ENCODE measurements around the gene MAGI2.
"Not testable (repeated sequence)": the region's sequence is repeated elsewhere in the genome, so short reads cannot be mapped to it uniquely, and the experiment has no call there.

Gene MAGI2

DNA sequence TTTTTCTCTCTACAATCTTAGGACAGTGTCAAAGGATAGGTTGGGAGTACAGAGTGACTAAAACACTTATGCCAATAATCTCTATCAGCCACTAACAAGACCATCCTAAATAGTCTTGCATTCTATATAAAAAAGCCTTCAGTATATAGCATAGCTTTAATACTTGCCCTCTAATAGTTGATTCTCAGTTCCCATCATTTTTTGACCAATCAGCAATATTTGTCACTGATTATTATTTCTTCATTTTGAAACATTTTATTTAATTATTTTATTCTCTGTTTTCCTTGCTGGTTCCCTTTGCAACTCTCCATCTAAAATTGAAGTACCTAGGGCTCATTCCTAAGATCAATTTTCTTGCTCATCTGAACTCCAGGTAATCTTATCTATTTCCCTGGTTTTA, 470.0 kb downstream of the MAGI2 start:
- no peak overlapping the region for H3K4me3 ChIP-seq (ENCODE audit: low read depth, low read length)
- TF ChIP-seq, protein P1, sequence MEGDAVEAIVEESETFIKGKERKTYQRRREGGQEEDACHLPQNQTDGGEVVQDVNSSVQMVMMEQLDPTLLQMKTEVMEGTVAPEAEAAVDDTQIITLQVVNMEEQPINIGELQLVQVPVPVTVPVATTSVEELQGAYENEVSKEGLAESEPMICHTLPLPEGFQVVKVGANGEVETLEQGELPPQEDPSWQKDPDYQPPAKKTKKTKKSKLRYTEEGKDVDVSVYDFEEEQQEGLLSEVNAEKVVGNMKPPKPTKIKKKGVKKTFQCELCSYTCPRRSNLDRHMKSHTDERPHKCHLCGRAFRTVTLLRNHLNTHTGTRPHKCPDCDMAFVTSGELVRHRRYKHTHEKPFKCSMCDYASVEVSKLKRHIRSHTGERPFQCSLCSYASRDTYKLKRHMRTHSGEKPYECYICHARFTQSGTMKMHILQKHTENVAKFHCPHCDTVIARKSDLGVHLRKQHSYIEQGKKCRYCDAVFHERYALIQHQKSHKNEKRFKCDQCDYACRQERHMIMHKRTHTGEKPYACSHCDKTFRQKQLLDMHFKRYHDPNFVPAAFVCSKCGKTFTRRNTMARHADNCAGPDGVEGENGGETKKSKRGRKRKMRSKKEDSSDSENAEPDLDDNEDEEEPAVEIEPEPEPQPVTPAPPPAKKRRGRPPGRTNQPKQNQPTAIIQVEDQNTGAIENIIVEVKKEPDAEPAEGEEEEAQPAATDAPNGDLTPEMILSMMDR (IDR thresholded peaks at IDR 0.05; ENCODE audit: low read depth, low read length): no peak

- TF ChIP-seq, protein P1 (IDR thresholded peaks at IDR 0.05; ENCODE audit: low read depth, low read length): no peak
- H3K4me3 ChIP-seq (ENCODE audit: low read depth, low read length): no peak overlapping the region
Measured at GRCh38 chr7:78970440-78970916, 483.0 kb downstream of the MAGI2 start.

DNA sequence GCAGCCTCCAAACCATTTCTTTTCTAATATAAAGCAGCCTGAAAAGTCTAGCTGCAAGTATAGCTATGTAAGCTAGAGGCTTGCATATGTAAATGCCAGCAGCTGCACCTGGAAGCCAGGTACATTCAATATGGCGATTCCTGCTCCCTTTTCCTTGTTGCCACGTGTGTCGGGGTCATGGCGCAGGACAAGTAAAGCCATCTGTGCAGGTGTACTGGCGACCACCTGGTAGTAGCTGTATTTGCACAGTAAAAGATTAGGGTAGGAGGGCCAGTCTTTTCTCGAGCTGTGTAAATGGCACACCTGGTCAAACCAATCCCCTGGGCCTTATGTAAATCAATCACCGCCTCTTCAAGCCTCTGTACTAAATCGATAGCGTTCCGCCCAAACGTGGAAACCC, 484.5 kb downstream of the MAGI2 start:
- H3K4me3 ChIP-seq (ENCODE audit: low read depth, low read length): no peak overlapping the region
- TF ChIP-seq, protein P1 (IDR thresholded peaks at IDR 0.05; ENCODE audit: low read depth, low read length): no peak

GRCh38 chr7:78967561-78967960, 485.9 kb downstream of the MAGI2 start:
- not testable (repeated sequence) for H3K4me3 ChIP-seq (ENCODE audit: low read depth, low read length)

DNA sequence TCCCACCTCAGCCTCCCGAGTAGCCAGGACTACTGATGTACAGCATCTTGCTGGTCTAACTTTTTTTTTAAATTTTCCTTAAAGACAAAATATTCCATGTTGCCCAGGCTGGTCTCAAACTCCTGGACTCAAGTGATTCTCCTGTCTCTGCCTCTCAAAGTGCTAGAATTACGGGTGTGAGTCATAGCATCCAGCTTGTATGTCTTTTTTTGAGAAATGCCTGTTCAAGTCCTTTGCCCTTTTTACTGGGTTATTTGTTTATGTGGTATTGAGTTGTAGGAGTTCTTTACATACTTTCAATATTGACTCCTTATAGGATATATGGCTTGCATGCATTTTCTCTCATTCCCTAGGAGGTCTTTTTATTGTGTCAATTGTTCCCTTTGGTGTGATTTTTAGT, 486.4 kb downstream of the MAGI2 start:
- no peak overlapping the region for H3K4me3 ChIP-seq (ENCODE audit: low read depth, low read length)
- TF ChIP-seq, protein P1 (IDR thresholded peaks at IDR 0.05; ENCODE audit: low read depth, low read length): no peak

DNA sequence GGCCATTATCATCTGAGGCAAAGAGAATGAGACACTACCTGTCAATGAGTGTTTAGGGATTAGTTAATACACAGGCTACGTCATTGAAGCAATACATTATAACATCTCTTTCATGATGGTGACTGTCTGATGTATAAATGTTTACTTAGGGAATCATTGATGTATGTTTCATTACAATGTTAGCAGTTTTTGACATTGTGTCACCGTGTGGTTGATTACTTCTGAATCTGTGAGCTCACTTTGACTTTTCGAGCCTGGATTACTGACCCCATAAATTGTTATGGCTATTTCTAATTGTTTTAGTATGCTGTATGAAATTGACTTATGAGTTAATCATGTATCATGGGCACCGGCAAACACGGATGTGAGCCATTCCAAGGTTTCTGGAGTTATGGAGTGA, 494.0 kb downstream of the MAGI2 start:
- H3K4me3 ChIP-seq (ENCODE audit: low read depth, low read length): no peak overlapping the region
- TF ChIP-seq, protein P1 (IDR thresholded peaks at IDR 0.05; ENCODE audit: low read depth, low read length): no peak

GRCh38 chr7:78955329-78955728, 498.1 kb downstream of the MAGI2 start:
- no peak overlapping the region for H3K4me3 ChIP-seq (ENCODE audit: low read depth, low read length)
- TF ChIP-seq, protein P1 (IDR thresholded peaks at IDR 0.05; ENCODE audit: low read depth, low read length): no peak

GRCh38 chr7:78953726-78954363, 499.6 kb downstream of the MAGI2 start:
- H3K4me3 ChIP-seq (ENCODE audit: low read depth, low read length): no peak overlapping the region
- TF ChIP-seq, protein P1 (IDR thresholded peaks at IDR 0.05; ENCODE audit: low read depth, low read length): no peak
